K562 (cell line): ENCODE data around the gene TBC1D16. TPM values are rescaled to one million over a fixed set of nuclear protein-coding genes. Genes with fewer than 3 reads are reported as not detected.

ENCODE experiments used
- ATAC-seq: fragments of 200-7000 bp; cut with Tn5 transposase; 3 replicates; pipeline ENCODE4 v1.9.1; 2020; ENCODE audit warnings: moderate library complexity
- BruUV-seq: library from RNA; stranded (reverse); fragments of 400-500 nt; replicated peaks from 2 replicates; lab custom pipeline; 2021; lab: Mats Ljungman, UMichigan
- CTCF ChIA-PET: fragments of 300-600 bp; formaldehyde crosslinking; extraction: SDS; loops from one replicate; lab custom pipeline; 2021; ENCODE audit warnings: low intra/inter-chr PET ratio; lab: Yijun Ruan, JAX
- POLR2A ChIA-PET: fragments of 300-600, 350-650 bp; sonication (Branson Sonifier 250); formaldehyde crosslinking; extraction: SDS; loops from one replicate; lab custom pipeline; 2021; ENCODE audit warnings: antibody characterized with exemption, inconsistent platforms; lab: Yijun Ruan, JAX
- DNase-seq, 4 experiments: peaks; one replicate each; pipeline versions ENCODE4 v3.0.0 to v3.0.0-alpha.2; 2011 to 2018; ENCODE audit warnings: low spot score in 3 of 4, mixed read lengths in 3 of 4; ENCODE audit errors: extremely low read depth in 1 of 4
- FAIRE-seq: peaks from 2 replicates; lab custom pipeline; 2011; peaks lifted over from hg19 to GRCh38; lab: Jason Lieb, UNC
- H2AFZ ChIP-seq: 2 replicates; pipeline ENCODE4 v1.6.0; 2011; ENCODE audit warnings: low read depth, low read length, control low read depth, inconsistent platforms
- H3K27ac ChIP-seq: fragments of 200-600 bp; 3 replicates; pipeline ENCODE4 v1.8.0; 2011; ENCODE audit warnings: low read depth, mild to moderate bottlenecking, control low read depth, inconsistent platforms, low read length, moderate library complexity, mixed read lengths; ENCODE audit errors: extremely low read depth
- H3K27me3 ChIP-seq, 2 experiments: fragments of 300-600 bp in 1 of 2; 2 replicates in 1 of 2; 3 replicates in 1 of 2; pipeline versions ENCODE4 v1.6.0 to v1.8.0; 2011; ENCODE audit warnings: inconsistent platforms in 2 of 2, low read length in 2 of 2, mild to moderate bottlenecking in 1 of 2, mixed read lengths in 1 of 2, moderate library complexity in 1 of 2; ENCODE audit not compliant: control insufficient read depth in 2 of 2, insufficient read depth in 2 of 2
- H3K36me3 ChIP-seq: fragments of 300-600 bp; 3 replicates; pipeline ENCODE4 v1.8.0; 2011; ENCODE audit warnings: mild to moderate bottlenecking, low read length, inconsistent platforms; ENCODE audit not compliant: control insufficient read depth, insufficient read depth
- H3K4me1 ChIP-seq, 2 experiments: fragments of 200-600 bp in 1 of 2; replicated peaks in 1 of 2; 2 replicates in 1 of 2; 3 replicates in 1 of 2; pipeline versions ENCODE4 v1.5.1 to v1.8.0; 2011; ENCODE audit warnings: inconsistent platforms in 2 of 2, low read length in 2 of 2, mild to moderate bottlenecking in 1 of 2, mixed read lengths in 1 of 2, moderate library complexity in 1 of 2; ENCODE audit not compliant: control insufficient read depth in 2 of 2, insufficient read depth in 2 of 2
- H3K4me2 ChIP-seq: 2 replicates; pipeline ENCODE4 v1.6.1; 2011; ENCODE audit warnings: low read length, control low read depth, inconsistent platforms, mixed read lengths; ENCODE audit not compliant: insufficient read depth
- H3K4me3 ChIP-seq: fragments of 200-600 bp; sonication (generic), shearing (Covaris generic); 2 replicates; pipeline ENCODE4 v1.5.1; 2016; ENCODE audit warnings: control low read depth, inconsistent platforms
- H3K79me2 ChIP-seq: fragments of 200-600 bp; 3 replicates; pipeline ENCODE4 v1.8.0; 2011; ENCODE audit warnings: low read length, inconsistent platforms; ENCODE audit not compliant: control insufficient read depth, insufficient read depth
- H3K9ac ChIP-seq, 2 experiments: 2 replicates each; pipeline versions ENCODE4 v1.6.0 to v1.6.1; 2011; ENCODE audit warnings: low read depth in 2 of 2, low read length in 2 of 2, control low read depth in 1 of 2, inconsistent platforms in 1 of 2, mild to moderate bottlenecking in 1 of 2, mixed read lengths in 1 of 2; ENCODE audit not compliant: insufficient read depth in 1 of 2
- H3K9me1 ChIP-seq: one replicate; pipeline ENCODE4 v1.6.0; 2011; ENCODE audit warnings: inconsistent platforms, mild to moderate bottlenecking, low read length, moderate library complexity; ENCODE audit not compliant: control insufficient read depth, insufficient read depth
- H3K9me3 ChIP-seq: replicated peaks from 2 replicates; pipeline ENCODE4 v1.5.1; 2011; ENCODE audit warnings: low read depth, low read length, inconsistent platforms; ENCODE audit not compliant: control insufficient read depth, insufficient read depth
- H4K20me1 ChIP-seq: replicated peaks from 2 replicates; pipeline ENCODE4 v1.6.1; 2011; ENCODE audit warnings: low read length, inconsistent platforms, mixed read lengths; ENCODE audit not compliant: control insufficient read depth, insufficient read depth
- HDAC8 ChIP-seq: fragments of 450-650 bp; IDR thresholded peaks from 2 replicates; pipeline ENCODE4 v1.6.1; 2016; ENCODE audit warnings: mild to moderate bottlenecking, missing genetic modification characterization, moderate library complexity, missing compliant biosample characterization
- ID3 ChIP-seq, 2 experiments: fragments of 250-450 bp in 1 of 2; fragments of 450-650 bp in 1 of 2; sonication (Bioruptor Pico) in 1 of 2; IDR thresholded peaks; 2 replicates each; pipeline versions ENCODE4 v1.6.1 to v1.8.0; 2016 to 2021; ENCODE audit warnings: mild to moderate bottlenecking in 2 of 2, moderate library complexity in 2 of 2, missing compliant biosample characterization in 1 of 2, missing genetic modification characterization in 1 of 2
- KAT8 ChIP-seq: fragments of 450-650 bp; IDR thresholded peaks from 2 replicates; pipeline ENCODE4 v1.6.1; 2016; ENCODE audit warnings: low read depth, mild to moderate bottlenecking
- PCBP1 ChIP-seq: fragments of 200-400 bp; formaldehyde crosslinking; IDR thresholded peaks from 2 replicates; pipeline ENCODE4 v1.6.1; 2018; ENCODE audit warnings: mild to moderate bottlenecking, low read depth, low read length; ENCODE audit not compliant: poor library complexity, severe bottlenecking
- PHB ChIP-seq: fragments of 250-450 bp; sonication (Bioruptor Pico); IDR thresholded peaks from 2 replicates; pipeline ENCODE4 v1.5.0; 2021
- PHF8 ChIP-seq: fragments of 200-600 bp; sonication (generic); IDR thresholded peaks from 2 replicates; pipeline ENCODE4 v1.6.1; 2012; ENCODE audit warnings: mixed run types, mild to moderate bottlenecking, inconsistent platforms, low read length, moderate library complexity, borderline replicate concordance
- SFPQ ChIP-seq: fragments of 200-400 bp; formaldehyde crosslinking; IDR thresholded peaks from 2 replicates; pipeline ENCODE4 v1.6.1; 2017; ENCODE audit warnings: mild to moderate bottlenecking, low read depth, low read length, moderate library complexity
- SIN3A ChIP-seq, 2 experiments: fragments of 150-350 bp in 1 of 2; IDR thresholded peaks; 2 replicates each; pipeline ENCODE4 v1.6.1; 2011 to 2016; ENCODE audit warnings: borderline replicate concordance in 2 of 2, low read depth in 2 of 2, low read length in 2 of 2, mild to moderate bottlenecking in 2 of 2, moderate library complexity in 2 of 2; ENCODE audit not compliant: control insufficient read depth in 1 of 2
- TCF3 ChIP-seq: sonication (generic); formaldehyde crosslinking; IDR thresholded peaks from 2 replicates; pipeline ENCODE4 v1.4.0; 2020; ENCODE audit warnings: mild to moderate bottlenecking, missing genetic modification reagents
- ZNF121 ChIP-seq: sonication (generic); formaldehyde crosslinking; conservative IDR thresholded peaks from 2 replicates; pipeline ENCODE4 v1.8.0; 2022; ENCODE audit warnings: missing genetic modification reagents
- ZNF436 ChIP-seq: fragments of 250-450, 450-650 bp; sonication (Bioruptor Pico); formaldehyde crosslinking; IDR thresholded peaks from 2 replicates; pipeline ENCODE4 v1.7.0; 2020; ENCODE audit warnings: mild to moderate bottlenecking
- WGBS: fragments of 100-300 bp; shearing (Covaris generic); methylation state at CpG from one replicate; pipeline ENCODE4 v1.1.6; 2016; ENCODE audit warnings: low coverage, mixed read lengths; ENCODE audit not compliant: insufficient coverage; ENCODE audit errors: missing lambda C conversion rate; 5-methylcytosine and 5-hydroxymethylcytosine counted together
- in situ Hi-C: fragments of 300-500 bp; cut with MboI; formaldehyde crosslinking; loops from 4 replicates; pipeline ENCODE4 v1.15.0; 2018; ENCODE audit warnings: inconsistent platforms, mixed read lengths
- intact Hi-C: fragments of 100-400 bp; cut with micrococcal nuclease; formaldehyde crosslinking; loops from 2 replicates; pipeline ENCODE4 v1.14.2; 2022
- polyA plus RNA-seq, 8 experiments: library from polyadenylated mRNA; depleted of rRNA in 4 of 8; stranded (reverse) in 5 of 8; unstranded in 3 of 8; fragments of >200 nt; fragmentation: Nextera tagmentation in 2 of 8; fragmentation: Illumina TruSeq in 1 of 8; extraction: Ambion mirVana in 2 of 8; extraction: Trizol in 1 of 8; gene quantifications; 2 replicates each; pipeline versions ENCODE4 v1.2.1 to v1.2.3, GENCODE V29; 2011 to 2014; ENCODE audit warnings: inconsistent platforms in 1 of 8, missing spikeins in 1 of 8
- total RNA-seq, 7 experiments: library from RNA; depleted of rRNA in 6 of 7; stranded (reverse); fragments of >200 nt in 6 of 7; fragmentation: Illumina TruSeq in 2 of 7; extraction: Trizol in 2 of 7; gene quantifications; 2 replicates each; pipeline versions ENCODE4 v1.2.1 to v1.2.3, GENCODE V29; 2011 to 2021; ENCODE audit warnings: low replicate concordance in 1 of 7

TBC1D16 gene
- total and polyA plus RNA-seq, 9 of the 15 experiments (the other 6 are each of a cell fraction or from before 2014, with no cell fraction given), result 0.01 to 0.20 (median 0.03) TPM; not detected in 1

GRCh38 chr17:79911430-79912399 is 124.0 kb downstream of the TBC1D16 start:
- in situ Hi-C loops (loop anchor here (10.0 kb wide), 1 partner anchor 167 kb away; no protein-coding TSS in a partner anchor), intact Hi-C loops (no loop called here)
- H4K20me1 ChIP-seq, result no peaks in the 10 kb centered on the region; the same call in 1 of the 2 replicates
- POLR2A ChIA-PET, result interaction anchor here (0.6 to 0.7 kb wide), 2 partner anchors 45 to 75 kb away, joined by 3 read pairs; no protein-coding TSS in a partner anchor
- H3K9me3 ChIP-seq, result no peaks in the 10 kb centered on the region
- H3K36me3 ChIP-seq, result no peaks in the 10 kb centered on the region
- H3K4me2 ChIP-seq, result no peak overlapping the region
- 21% methylated on average over 20 of the region's 20 CpGs for WGBS
- no peak overlapping the region for H3K9ac ChIP-seq
- peaks cover 22 to 60% of the 10 kb centered on the region in 2 experiments for H3K27me3 ChIP-seq
- H3K79me2 ChIP-seq, result no peaks in the 10 kb centered on the region
- CTCF ChIA-PET, result no interaction called here
- ATAC-seq (no peak), FAIRE-seq (no peak), DNase-seq (no peak)
- H3K4me3 ChIP-seq, result no peak overlapping the region
- BruUV-seq, result no TSS peak
- peaks cover 0 to 20% of the 10 kb centered on the region in 2 experiments; a peak in 2 of 5 replicates for H3K4me1 ChIP-seq
- no peaks in the 10 kb centered on the region for H3K9me1 ChIP-seq
- H3K27ac ChIP-seq, result no peak overlapping the region
- no peak overlapping the region for H2AFZ ChIP-seq
- TF ChIP-seq PCBP1 (no peak), ZNF121 (CRISPR knock-in tag) (no peak), HDAC8 (no peak), ID3 (CRISPR knock-in tag; IDR thresholded peaks at IDR 0.05) (no peak), ID3 (tag; IDR thresholded peaks at IDR 0.05) (no peak), SIN3A (IDR thresholded peaks at IDR 0.05; ENCODE audit: borderline replicate concordance in 2 of 2, control insufficient read depth in 1 of 2, low read depth in 2 of 2, low read length in 2 of 2) (no peak), KAT8 (no peak), ZNF436 (no peak), PHF8 (no peak), PHB (CRISPR knock-in tag) (no peak), TCF3 (CRISPR knock-in tag) (no peak), SFPQ (no peak)
